GM08714 (cell line): ENCODE data around the gene AKAP5.

Source experiments
- H3K4me3 ChIP-seq: fragments of 200-500 bp; sonication (Bioruptor generic); 2 replicates; pipeline ENCODE4 v1.5.1; 2014; ENCODE audit warnings: mild to moderate bottlenecking, low read length, inconsistent platforms
- ZNF274 ChIP-seq: IDR thresholded peaks from 2 replicates; pipeline ENCODE4 v1.6.1; 2012; ENCODE audit warnings: mild to moderate bottlenecking, low read depth, low read length

The AKAP5 gene

DNA sequence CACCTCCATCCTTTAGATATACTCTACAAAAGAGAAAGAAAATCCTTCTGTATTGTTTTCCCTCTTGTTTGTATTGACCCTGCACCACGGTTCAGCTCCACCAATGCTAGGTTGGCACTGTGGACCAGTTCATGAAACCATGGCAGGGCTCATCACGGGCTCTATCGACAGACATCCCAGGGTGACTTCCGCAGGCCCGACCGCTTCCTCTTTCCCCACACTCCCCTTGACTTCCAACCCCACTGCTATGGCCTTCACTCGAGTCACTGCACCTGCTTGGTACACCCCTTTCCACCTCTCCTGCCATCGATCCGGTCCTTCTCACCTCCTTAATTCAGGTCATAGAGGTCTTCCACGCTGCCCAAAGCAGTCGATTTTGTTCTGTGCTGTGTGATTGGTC lies 21.2 kb upstream of the AKAP5 start:
- H3K4me3 ChIP-seq, result no peak overlapping the region
- no peak for TF ChIP-seq ZNF274

DNA sequence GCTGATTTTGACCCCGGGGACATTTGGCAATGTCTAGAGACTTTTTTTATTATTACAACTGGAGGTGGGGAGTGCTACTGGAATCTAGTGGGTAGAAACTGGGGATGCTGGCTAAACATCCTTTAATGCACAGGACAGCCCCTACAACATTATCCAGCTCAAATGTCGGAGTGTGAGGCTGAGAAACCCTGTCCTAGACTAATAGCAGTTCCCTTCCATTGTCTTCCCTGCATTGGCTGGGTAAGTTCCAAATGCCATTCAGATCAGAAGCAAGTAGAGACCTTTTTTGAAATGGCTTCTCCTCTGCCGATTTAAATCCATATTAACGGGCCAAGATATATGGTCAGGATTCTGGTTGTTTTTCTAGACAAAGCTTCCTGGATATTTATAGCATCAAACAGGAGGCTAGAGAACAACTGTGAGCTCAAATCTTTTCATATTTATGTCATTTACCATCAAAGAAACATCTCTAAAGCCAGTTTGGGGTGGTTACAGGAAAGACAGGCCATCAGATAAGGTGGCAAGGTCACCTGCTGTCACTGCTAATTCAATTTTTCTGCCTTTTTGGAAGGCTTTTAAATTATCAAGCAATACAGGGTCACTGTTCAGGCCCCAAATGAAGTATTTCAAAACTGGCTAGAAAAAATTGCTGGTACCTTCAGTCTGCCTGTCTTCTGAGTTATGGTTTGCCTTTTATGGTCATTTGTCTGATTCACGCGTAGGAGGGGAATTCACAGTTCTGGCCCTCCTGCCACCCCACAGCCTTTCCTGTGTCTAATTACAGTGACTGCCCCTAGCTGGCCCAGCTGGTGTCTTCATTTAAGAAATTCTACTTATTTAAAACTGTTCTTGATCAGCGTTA lies 20.1 kb upstream of the AKAP5 start:
- H3K4me3 ChIP-seq, result no peak overlapping the region
- no peak for TF ChIP-seq ZNF274

DNA sequence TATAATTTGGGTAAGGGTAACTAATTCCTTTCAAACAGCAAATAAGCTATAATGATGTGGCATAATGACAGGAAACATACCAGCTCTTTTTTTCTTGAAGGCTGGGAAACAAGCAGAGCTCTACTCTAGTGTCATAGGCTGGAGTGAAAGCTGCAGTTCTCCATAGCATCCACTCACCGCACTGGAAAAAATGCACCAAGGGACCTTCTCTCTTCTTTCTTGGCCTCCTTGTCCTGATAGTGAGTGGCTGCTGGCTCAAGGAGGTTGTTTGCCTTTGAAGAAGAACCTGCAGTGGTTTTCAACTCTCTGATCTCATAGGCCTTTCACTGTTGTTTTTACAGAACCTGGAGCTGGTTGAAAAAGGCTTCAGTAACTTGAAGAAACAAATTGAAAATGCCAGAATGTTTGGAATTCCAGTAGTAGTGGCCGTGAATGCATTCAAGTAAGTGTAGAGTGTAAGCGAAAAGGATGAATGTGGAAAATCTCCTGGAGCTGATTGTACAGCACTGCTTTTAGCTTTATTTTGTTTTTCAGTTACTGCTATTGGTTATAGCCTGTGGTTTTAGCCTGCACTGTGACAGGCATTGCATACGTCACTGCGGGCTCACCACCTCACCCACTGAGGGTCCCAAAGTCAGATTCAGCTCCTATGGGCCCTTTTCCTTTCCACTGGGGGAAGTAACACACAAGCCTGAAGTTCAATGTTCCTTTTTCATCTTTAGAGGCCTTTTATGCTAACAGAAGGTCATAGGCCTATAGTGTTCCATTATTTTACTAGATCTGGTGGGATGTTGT lies 17.2 kb upstream of the AKAP5 start:
- no peak overlapping the region for H3K4me3 ChIP-seq
- TF ChIP-seq ZNF274, result no peak

DNA sequence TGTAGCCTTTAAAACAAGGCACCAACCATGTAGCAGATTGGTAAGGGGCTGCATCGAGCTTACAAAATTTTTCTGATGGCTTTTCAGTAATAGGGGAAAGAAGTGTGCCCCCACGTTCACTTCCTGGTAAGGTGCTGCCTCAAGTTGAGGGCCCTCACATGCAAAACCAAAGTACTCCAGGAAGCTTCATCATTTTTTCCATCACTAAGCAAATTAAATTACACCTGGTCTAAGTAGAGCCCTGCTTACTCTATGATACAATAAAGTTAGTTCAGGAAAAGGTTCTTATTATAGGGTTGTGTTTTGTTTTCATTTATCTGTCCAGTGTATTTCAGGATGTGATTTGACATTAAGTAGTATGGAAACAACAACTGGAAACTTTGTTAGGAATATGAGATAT lies 15.0 kb upstream of the AKAP5 start:
- no peak overlapping the region for H3K4me3 ChIP-seq
- no peak for TF ChIP-seq ZNF274

DNA sequence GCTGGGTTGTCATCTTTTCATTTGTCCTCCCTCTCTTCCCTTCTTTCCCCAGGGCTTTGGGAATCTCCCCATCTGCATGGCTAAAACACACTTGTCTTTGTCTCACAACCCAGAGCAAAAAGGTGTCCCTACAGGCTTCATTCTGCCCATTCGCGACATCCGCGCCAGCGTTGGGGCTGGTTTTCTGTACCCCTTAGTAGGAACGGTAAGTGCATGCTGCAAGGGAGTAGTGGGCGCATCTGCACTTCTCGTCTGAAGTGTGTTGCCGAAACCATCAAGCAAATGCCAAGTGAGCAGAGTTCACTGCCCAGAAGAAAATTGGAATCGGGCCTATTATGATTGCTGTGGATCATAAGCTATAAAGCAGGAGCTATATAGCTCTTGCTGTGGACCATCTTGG lies 10.6 kb upstream of the AKAP5 start:
- TF ChIP-seq ZNF274, result no peak
- no peak overlapping the region for H3K4me3 ChIP-seq

DNA sequence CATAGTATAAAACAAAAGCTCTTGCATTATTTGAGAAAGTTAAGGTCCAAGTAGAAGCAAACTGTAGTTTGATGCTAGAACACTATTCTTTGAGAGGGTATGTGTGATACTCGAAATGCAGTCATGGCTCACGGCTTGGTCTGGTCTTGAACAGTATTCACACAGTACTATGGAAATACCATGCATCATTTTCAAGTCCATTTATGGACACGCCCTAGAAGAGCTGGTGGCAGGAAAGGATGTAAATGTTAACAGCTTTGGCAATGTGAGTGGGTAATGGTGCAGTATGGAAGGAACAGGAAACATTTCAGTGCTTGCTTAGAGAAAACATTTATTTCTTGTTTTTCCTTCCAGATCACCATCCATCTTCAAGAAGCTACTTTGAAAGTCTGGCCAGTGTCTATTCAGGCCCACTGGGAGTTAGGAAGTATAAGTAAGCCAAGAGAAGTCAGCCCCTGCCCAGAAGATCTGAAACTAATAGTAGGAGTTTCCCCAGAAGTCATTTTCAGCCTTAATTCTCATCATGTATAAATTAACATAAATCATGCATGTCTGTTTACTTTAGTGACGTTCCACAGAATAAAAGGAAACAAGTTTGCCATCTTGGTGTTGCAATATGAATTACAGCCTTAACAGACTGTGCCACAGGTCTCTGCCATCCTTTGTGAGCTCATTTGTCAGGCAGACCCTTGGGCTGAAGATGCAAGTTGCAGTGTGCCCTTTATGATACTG lies 5.7 kb upstream of the AKAP5 start:
- TF ChIP-seq ZNF274, result no peak
- no peak overlapping the region for H3K4me3 ChIP-seq

DNA sequence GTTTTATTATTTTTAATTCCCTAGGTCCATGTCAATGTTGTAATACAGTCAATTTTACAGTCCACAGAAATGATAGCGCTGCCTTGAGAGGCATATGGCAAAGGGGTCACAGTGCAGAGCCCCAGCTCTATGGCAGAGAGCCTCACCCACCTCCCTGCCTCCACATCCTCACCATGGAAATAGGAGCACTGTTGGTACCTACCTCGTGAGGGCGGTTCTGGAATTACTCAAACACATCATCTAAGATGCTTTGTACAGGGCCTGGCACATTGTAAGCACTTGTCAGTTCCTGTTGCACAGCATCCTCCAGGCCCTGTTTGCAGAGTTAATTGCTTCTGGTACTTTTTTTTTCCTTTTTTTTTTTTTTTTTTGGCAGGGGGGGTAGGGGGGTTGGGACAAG lies 4.1 kb upstream of the AKAP5 start:
- H3K4me3 ChIP-seq, result no peak overlapping the region
- TF ChIP-seq ZNF274, result no peak

DNA sequence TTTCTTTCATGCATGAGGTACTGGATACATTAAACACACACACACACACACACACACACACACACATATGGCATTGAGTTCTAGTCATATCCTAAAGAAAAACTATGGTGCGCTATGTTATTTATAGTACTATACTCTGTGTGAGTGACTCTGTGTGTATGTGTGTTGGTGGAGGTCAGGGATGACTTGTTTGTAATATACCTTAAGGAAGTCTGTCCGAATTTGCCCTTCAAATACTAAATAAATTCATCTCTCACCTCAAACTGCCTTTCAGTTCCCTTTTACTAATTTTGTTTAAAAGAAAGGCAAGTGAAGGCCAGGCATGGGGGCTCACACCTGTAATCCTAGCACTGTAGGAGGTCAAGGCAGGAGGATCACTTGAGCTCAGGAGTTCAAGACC lies 2.1 kb upstream of the AKAP5 start:
- TF ChIP-seq ZNF274, result no peak

DNA sequence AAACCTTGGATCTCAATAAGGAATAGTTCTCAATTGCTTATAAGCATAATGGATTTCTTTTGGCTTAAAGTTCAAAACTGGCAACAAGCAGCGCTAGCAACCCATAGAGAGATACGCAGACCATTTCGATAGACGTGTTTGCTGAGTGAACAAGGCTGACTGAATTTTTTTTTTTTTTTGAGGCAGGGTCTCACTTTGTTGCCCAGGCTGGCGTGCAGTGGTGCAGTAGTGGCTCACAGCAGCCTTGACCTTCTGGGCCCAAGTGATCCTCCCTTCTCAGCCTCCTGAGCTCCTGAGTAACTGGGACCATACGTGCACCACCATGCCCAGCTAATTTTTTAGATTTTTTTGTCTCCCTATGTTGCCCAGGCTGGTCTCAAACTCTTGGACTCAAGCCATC lies 1.4 kb upstream of the AKAP5 start:
- TF ChIP-seq ZNF274, result no peak
- H3K4me3 ChIP-seq, result no peak overlapping the region; the same call in 1 of the 2 replicates

More for the DNA sequence above, 2.1 kb upstream of the AKAP5 start:
- no peak overlapping the region for H3K4me3 ChIP-seq

DNA sequence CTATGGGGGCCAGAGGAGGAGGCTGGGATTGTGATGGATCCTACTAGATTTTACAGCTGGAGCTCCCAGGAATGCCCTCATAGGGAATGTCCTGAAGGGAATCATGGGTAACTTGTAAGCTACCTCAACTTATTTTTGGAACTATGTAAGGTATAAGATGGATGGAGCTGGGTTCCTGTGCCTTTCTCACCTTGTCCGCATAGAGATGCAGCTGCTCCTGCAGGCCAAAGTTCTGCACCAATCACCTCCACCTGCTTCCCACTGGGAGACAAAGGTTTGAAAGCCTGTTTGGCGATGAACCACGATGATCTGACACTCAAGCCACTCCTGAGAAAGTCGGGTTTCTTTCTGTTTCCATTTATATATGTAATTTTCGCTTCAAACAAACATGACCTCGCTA lies 648 bp upstream of the AKAP5 start:
- no peak for TF ChIP-seq ZNF274
- peak overlapping the region; percentile 84 for H3K4me3 ChIP-seq

DNA sequence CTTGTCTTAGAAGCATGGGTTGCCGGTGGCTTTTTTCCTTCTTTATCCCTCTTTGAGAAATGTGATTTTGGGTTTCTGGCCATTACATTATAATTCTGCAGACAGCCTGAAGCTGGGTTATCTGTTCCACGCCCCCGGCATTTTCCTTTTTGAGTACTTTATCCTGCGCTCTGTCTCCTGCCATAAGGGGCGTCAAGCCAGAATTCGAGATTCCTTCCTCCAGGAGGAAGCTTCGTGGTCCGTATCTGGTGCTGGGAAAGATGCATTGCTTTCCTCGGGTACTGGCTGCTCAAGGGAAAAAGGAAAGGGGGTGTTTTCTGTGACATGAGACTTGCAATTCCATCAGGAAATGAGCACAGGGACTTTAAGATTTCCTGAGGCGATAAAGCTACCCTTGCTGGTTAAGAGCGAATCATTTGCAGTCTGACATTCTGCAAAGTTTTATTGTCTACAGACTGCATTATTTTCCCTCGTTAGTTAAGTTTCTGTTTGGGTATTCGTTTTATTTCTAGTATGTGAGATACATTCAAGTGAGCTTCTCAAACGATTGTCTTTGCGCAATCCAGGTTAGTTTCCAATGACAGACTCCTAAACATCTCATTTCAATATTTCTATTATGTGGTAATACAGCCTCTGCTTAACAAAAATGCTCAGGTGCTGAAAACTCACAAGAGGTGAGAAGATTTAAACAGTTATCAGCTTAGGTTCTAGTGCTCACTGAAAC lies 694 bp downstream of the AKAP5 start:
- TF ChIP-seq ZNF274, result no peak
- H3K4me3 ChIP-seq, result peak overlapping the region; percentile 84

DNA sequence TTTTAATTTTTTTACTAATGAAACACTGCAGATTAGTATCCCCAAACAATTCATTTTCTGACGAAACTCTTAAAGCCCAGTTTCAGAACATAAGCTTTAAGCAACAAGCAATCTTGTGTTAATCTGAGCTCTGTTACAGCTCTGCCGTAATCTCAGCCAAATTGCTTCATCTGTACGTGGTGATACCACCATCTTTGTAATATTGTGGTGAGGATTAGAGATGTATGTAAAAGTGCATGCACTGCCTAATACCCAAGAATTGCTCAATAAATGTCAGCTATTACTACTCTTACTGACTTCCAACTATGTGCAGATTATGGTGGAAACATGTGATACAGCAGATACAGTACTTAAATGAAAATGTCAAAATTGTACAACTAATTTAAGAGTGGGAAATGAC lies 1.8 kb downstream of the AKAP5 start:
- H3K4me3 ChIP-seq, result no peak overlapping the region
- TF ChIP-seq ZNF274, result no peak

DNA sequence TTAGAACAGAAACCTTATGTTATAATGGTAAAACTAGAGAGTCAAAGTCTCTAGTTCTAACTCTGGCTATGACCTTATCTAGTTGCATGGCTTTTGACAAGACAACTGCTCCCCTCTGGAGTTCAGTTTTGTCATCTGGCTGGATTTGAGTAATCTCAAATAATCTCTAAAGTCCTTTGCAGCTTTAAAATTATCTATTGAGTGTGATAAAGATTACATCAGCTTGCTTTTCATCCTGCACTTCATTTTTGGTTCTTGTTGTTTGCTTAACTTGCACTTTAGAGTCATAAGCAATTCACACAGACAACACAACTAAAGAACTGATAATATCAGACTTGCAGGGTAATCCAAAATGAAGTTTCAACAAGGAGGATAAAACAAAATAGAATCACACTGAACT lies 2.3 kb downstream of the AKAP5 start:
- no peak overlapping the region for H3K4me3 ChIP-seq
- no peak for TF ChIP-seq ZNF274

DNA sequence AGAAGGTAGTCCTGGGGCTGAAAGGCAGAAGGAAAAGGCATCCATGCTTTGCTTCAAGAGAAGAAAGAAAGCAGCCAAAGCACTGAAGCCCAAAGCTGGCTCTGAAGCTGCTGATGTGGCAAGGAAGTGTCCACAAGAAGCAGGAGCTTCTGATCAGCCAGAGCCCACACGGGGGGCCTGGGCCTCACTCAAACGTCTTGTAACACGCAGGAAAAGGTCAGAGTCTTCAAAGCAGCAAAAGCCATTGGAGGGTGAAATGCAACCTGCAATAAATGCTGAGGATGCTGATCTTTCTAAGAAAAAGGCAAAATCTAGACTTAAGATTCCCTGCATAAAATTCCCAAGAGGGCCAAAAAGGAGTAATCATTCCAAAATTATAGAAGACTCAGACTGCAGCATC lies 3.2 kb downstream of the AKAP5 start:
- H3K4me3 ChIP-seq, result no peak overlapping the region
- TF ChIP-seq ZNF274, result no peak
